H1 (cell line): ENCODE results near the gene DCTD. TPM values are rescaled to one million over a fixed set of nuclear protein-coding genes. Genes with fewer than 3 reads are reported as not detected.

ENCODE experiments used
- CTCF ChIA-PET: fragments of 300-600 bp; sonication (Branson Sonifier 250); formaldehyde crosslinking; loops from one replicate; lab custom pipeline; 2021; ENCODE audit not compliant: partially characterized antibody; lab: Charles Lee
- POLR2A ChIA-PET: fragments of 300-600 bp; sonication (Branson Sonifier 250); formaldehyde crosslinking; loops from one replicate; lab custom pipeline; 2021; ENCODE audit warnings: inconsistent platforms; ENCODE audit not compliant: partially characterized antibody; lab: Charles Lee
- DNase-seq, 2 experiments: peaks; one replicate each; pipeline versions ENCODE4 v3.0.0 to v3.0.0-alpha.2; 2010 to 2022; ENCODE audit warnings: low spot score in 2 of 2, low read depth in 1 of 2, mixed read lengths in 1 of 2
- FAIRE-seq: peaks from 2 replicates; lab custom pipeline; 2011; peaks lifted over from hg19 to GRCh38; lab: Jason Lieb, UNC
- H2AFZ ChIP-seq: 2 replicates; pipeline ENCODE4 v1.8.1; 2012; ENCODE audit warnings: low read length, inconsistent platforms
- H2AK5ac ChIP-seq: 2 replicates; pipeline ENCODE4 v1.6.1; 2013; ENCODE audit warnings: low read depth, low read length
- H2BK120ac ChIP-seq: replicated peaks from 2 replicates; pipeline ENCODE3; 2013; ENCODE audit warnings: low read depth, low read length, inconsistent platforms
- H2BK12ac ChIP-seq: 2 replicates; pipeline ENCODE4 v1.6.1; 2013; ENCODE audit warnings: low read depth, low read length
- H2BK15ac ChIP-seq: 2 replicates; pipeline ENCODE4 v1.6.1; 2013; ENCODE audit warnings: low read length
- H2BK20ac ChIP-seq: 2 replicates; pipeline ENCODE4 v1.6.1; 2013; ENCODE audit warnings: low read length
- H2BK5ac ChIP-seq: 2 replicates; pipeline ENCODE4 v1.6.1; 2013; ENCODE audit warnings: low read depth, low read length
- H3K14ac ChIP-seq: 2 replicates; pipeline ENCODE4 v1.6.1; 2013; ENCODE audit warnings: inconsistent platforms; ENCODE audit not compliant: insufficient read length
- H3K18ac ChIP-seq: 2 replicates; pipeline ENCODE4 v1.6.1; 2013; ENCODE audit warnings: low read length; ENCODE audit errors: extremely low read depth
- H3K23ac ChIP-seq: 2 replicates; pipeline ENCODE4 v1.6.1; 2013; ENCODE audit warnings: inconsistent platforms; ENCODE audit not compliant: insufficient read length
- H3K23me2 ChIP-seq: 2 replicates; pipeline ENCODE4 v1.6.1; 2013; ENCODE audit warnings: low read depth, low read length
- H3K27ac ChIP-seq: 2 replicates; pipeline ENCODE4 v1.6.1; 2011; ENCODE audit warnings: low read depth, low read length, inconsistent platforms
- H3K27me3 ChIP-seq, 4 experiments: replicated peaks in 1 of 4; 1 replicate in 1 of 4; 2 replicates in 3 of 4; pipeline versions ENCODE4 v1.6.1 to v1.8.1; 2011 to 2013; ENCODE audit warnings: low read length in 3 of 4, mild to moderate bottlenecking in 3 of 4, inconsistent platforms in 2 of 4, mixed read lengths in 2 of 4, moderate library complexity in 1 of 4; ENCODE audit not compliant: control insufficient read depth in 3 of 4, insufficient read depth in 3 of 4; ENCODE audit errors: extremely low read depth in 1 of 4
- H3K36me3 ChIP-seq, 4 experiments: 2 replicates each; pipeline versions ENCODE4 v1.6.1 to v1.8.1; 2011 to 2013; ENCODE audit warnings: mild to moderate bottlenecking in 4 of 4, low read length in 3 of 4, moderate library complexity in 2 of 4, control low read depth in 1 of 4, inconsistent platforms in 1 of 4; ENCODE audit not compliant: insufficient read depth in 4 of 4, control insufficient read depth in 2 of 4
- H3K4ac ChIP-seq: replicated peaks from 2 replicates; pipeline ENCODE3; 2013; ENCODE audit warnings: low read length, low read depth, mixed read lengths, inconsistent platforms; ENCODE audit not compliant: insufficient read length
- H3K4me1 ChIP-seq, 4 experiments: replicated peaks in 1 of 4; 1 replicate in 1 of 4; 2 replicates in 3 of 4; pipeline versions ENCODE4 v1.6.1 to v1.8.1; 2011 to 2013; ENCODE audit warnings: low read length in 3 of 4, inconsistent platforms in 2 of 4, mixed read lengths in 1 of 4; ENCODE audit not compliant: insufficient read depth in 4 of 4, control insufficient read depth in 3 of 4
- H3K4me2 ChIP-seq, 2 experiments: 2 replicates each; pipeline versions ENCODE4 v1.6.1 to v1.8.1; 2011 to 2013; ENCODE audit warnings: low read depth in 2 of 2, low read length in 2 of 2, control low read depth in 1 of 2, inconsistent platforms in 1 of 2, mild to moderate bottlenecking in 1 of 2; ENCODE audit not compliant: insufficient read depth in 1 of 2
- H3K4me3 ChIP-seq, 4 experiments: fragments of 200-600, 300-600 bp in 1 of 4; sonication (generic), shearing (Covaris generic), sonication (Bioruptor Twin) in 1 of 4; 2 replicates each; pipeline versions ENCODE4 v1.5.1 to v1.8.1; 2011 to 2016; ENCODE audit warnings: low read length in 4 of 4, low read depth in 3 of 4, control low read depth in 2 of 4, inconsistent platforms in 2 of 4, mild to moderate bottlenecking in 2 of 4, mixed read lengths in 1 of 4, moderate library complexity in 1 of 4; ENCODE audit not compliant: insufficient read depth in 2 of 4; ENCODE audit errors: extremely low read depth in 1 of 4
- H3K56ac ChIP-seq: replicated peaks from 2 replicates; pipeline ENCODE3; 2013; ENCODE audit warnings: low read depth, mild to moderate bottlenecking, mixed read lengths, low read length, inconsistent platforms; ENCODE audit not compliant: insufficient read length
- H3K79me1 ChIP-seq: 2 replicates; pipeline ENCODE4 v1.6.1; 2013; ENCODE audit warnings: low read depth, low read length, control low read depth
- H3K79me2 ChIP-seq, 2 experiments: 2 replicates each; pipeline versions ENCODE4 v1.6.1 to v1.8.1; 2012 to 2013; ENCODE audit warnings: low read length in 2 of 2, mild to moderate bottlenecking in 2 of 2, inconsistent platforms in 1 of 2; ENCODE audit not compliant: insufficient read depth in 2 of 2, control insufficient read depth in 1 of 2
- H3K9ac ChIP-seq, 4 experiments: replicated peaks in 1 of 4; 1 replicate in 1 of 4; 2 replicates in 3 of 4; pipeline versions ENCODE4 v1.6.1 to v1.8.1; 2011 to 2013; ENCODE audit warnings: low read depth in 3 of 4, low read length in 3 of 4, control low read depth in 2 of 4, mild to moderate bottlenecking in 2 of 4, moderate library complexity in 2 of 4, inconsistent platforms in 1 of 4; ENCODE audit errors: extremely low read depth in 1 of 4
- H3K9me3 ChIP-seq, 2 experiments: 2 replicates each; pipeline versions ENCODE4 v1.6.1 to v1.8.1; 2012 to 2013; ENCODE audit warnings: mild to moderate bottlenecking in 2 of 2, moderate library complexity in 2 of 2, control low read depth in 1 of 2, inconsistent platforms in 1 of 2, low read depth in 1 of 2, low read length in 1 of 2, mixed read lengths in 1 of 2; ENCODE audit not compliant: insufficient read depth in 2 of 2
- H4K20me1 ChIP-seq, 2 experiments: replicated peaks in 1 of 2; 2 replicates each; pipeline versions ENCODE3 to v1.8.1; 2011 to 2013; ENCODE audit warnings: inconsistent platforms in 2 of 2, low read length in 2 of 2, mild to moderate bottlenecking in 1 of 2; ENCODE audit not compliant: insufficient read depth in 2 of 2, control insufficient read depth in 1 of 2
- H4K5ac ChIP-seq: 2 replicates; pipeline ENCODE4 v1.6.1; 2013; ENCODE audit warnings: low read length, low read depth, mixed read lengths, inconsistent platforms; ENCODE audit not compliant: insufficient read length
- H4K8ac ChIP-seq: 2 replicates; pipeline ENCODE4 v1.8.0; 2013; ENCODE audit warnings: mild to moderate bottlenecking, moderate library complexity, low read length, inconsistent platforms; ENCODE audit not compliant: insufficient read depth; ENCODE audit errors: extremely low read depth
- H4K91ac ChIP-seq: replicated peaks from 2 replicates; pipeline ENCODE3; 2013; ENCODE audit warnings: low read length, mixed read lengths, inconsistent platforms; ENCODE audit not compliant: insufficient read length
- BACH1 ChIP-seq: IDR thresholded peaks from 2 replicates; pipeline ENCODE4 v1.6.1; 2012; ENCODE audit warnings: low read length, improper control_type of control experiment
- BCL11A ChIP-seq, 2 experiments: IDR thresholded peaks; one replicate each; pipeline ENCODE4 v1.6.1; 2011; ENCODE audit warnings: low read depth in 2 of 2, low read length in 2 of 2, mild to moderate bottlenecking in 2 of 2
- CBX8 ChIP-seq: fragments of 300-800, 300-1000 bp; sonication (generic); IDR thresholded peaks from 2 replicates; pipeline ENCODE4 v1.7.1; 2016; ENCODE audit warnings: low read depth, low read length, borderline replicate concordance
- FOSL1 ChIP-seq: IDR thresholded peaks from 2 replicates; pipeline ENCODE4 v1.6.1; 2011; ENCODE audit warnings: mild to moderate bottlenecking, low read depth, low read length, moderate library complexity; ENCODE audit not compliant: insufficient read depth
- JUND ChIP-seq: IDR thresholded peaks from 2 replicates; pipeline ENCODE4 v1.6.1; 2011; ENCODE audit warnings: mild to moderate bottlenecking, improper control_type of control experiment, low read length
- KDM4A ChIP-seq: IDR thresholded peaks from one replicate; pipeline ENCODE4 v1.7.1; 2012; ENCODE audit warnings: low read depth, mild to moderate bottlenecking, moderate library complexity, low read length, inconsistent platforms; ENCODE audit not compliant: severe bottlenecking
- KDM5A ChIP-seq: fragments of 200-600 bp; IDR thresholded peaks from 2 replicates; pipeline ENCODE4 v1.7.1; 2012; ENCODE audit warnings: mild to moderate bottlenecking, low read length, inconsistent platforms, mixed read lengths
- POU5F1 ChIP-seq: IDR thresholded peaks from 2 replicates; pipeline ENCODE4 v1.6.1; 2011; ENCODE audit warnings: low read depth, mild to moderate bottlenecking, low read length, moderate library complexity
- SIRT6 ChIP-seq: IDR thresholded peaks from one replicate; pipeline ENCODE4 v1.7.1; 2012; ENCODE audit warnings: low read length, inconsistent platforms
- TCF12 ChIP-seq: IDR thresholded peaks from 2 replicates; pipeline ENCODE4 v1.6.1; 2011; ENCODE audit warnings: low read depth, mild to moderate bottlenecking, low read length
- WGBS, 2 experiments: shearing (Covaris generic) in 1 of 2; methylation state at CpG; one replicate each; pipeline versions ENCODE4 v1.1.6 to v1.1.7; 2013 to 2015; ENCODE audit warnings: low lambda C conversion rate in 2 of 2, mixed read lengths in 2 of 2, inconsistent platforms in 1 of 2, low coverage in 1 of 2, missing lambda C conversion rate in 1 of 2; ENCODE audit not compliant: insufficient replicate concordance in 2 of 2, insufficient coverage in 1 of 2, insufficient read length in 1 of 2; ENCODE audit errors: extremely low coverage in 1 of 2, missing lambda C conversion rate in 1 of 2; 5-methylcytosine and 5-hydroxymethylcytosine counted together
- polyA plus RNA-seq, 7 experiments: library from polyadenylated mRNA; depleted of rRNA in 3 of 7; stranded (reverse) in 5 of 7; unstranded in 2 of 7; fragments of >200 nt in 5 of 7; fragments of 200-250 nt in 2 of 7; gene quantifications; 1 replicate in 5 of 7; 2 replicates in 1 of 7; 4 replicates in 1 of 7; pipeline versions ENCODE4 v1.2.1 to v1.2.3, GENCODE V29; 2011 to 2013; ENCODE audit warnings: missing spikeins in 2 of 7, mixed read lengths in 2 of 7
- total RNA-seq: library from RNA; stranded (reverse); fragmentation: NEBNext Ultra II Directional; extraction: Animal tissue kit (Norgen Biotek cat#: 25700); gene quantifications from 2 replicates; pipeline ENCODE4 v1.2.1, GENCODE V29; 2021
- TF ChIP-seq, protein P1 (sequence below), 3 experiments: IDR thresholded peaks; 1 replicate in 2 of 3; 2 replicates in 1 of 3; pipeline versions ENCODE4 v1.5.1 to v1.6.1; 2011; ENCODE audit warnings: low read length in 3 of 3, mild to moderate bottlenecking in 3 of 3, inconsistent platforms in 2 of 3, low read depth in 1 of 3, moderate library complexity in 1 of 3; ENCODE audit not compliant: insufficient read depth in 1 of 3; ENCODE audit errors: control extremely low read depth in 1 of 3

DCTD gene
- total and polyA plus RNA-seq, 2 of the 8 experiments (the other 6 are each of a cell fraction or from before 2014, with no cell fraction given), result 60.2 to 69.5 TPM

DNA sequence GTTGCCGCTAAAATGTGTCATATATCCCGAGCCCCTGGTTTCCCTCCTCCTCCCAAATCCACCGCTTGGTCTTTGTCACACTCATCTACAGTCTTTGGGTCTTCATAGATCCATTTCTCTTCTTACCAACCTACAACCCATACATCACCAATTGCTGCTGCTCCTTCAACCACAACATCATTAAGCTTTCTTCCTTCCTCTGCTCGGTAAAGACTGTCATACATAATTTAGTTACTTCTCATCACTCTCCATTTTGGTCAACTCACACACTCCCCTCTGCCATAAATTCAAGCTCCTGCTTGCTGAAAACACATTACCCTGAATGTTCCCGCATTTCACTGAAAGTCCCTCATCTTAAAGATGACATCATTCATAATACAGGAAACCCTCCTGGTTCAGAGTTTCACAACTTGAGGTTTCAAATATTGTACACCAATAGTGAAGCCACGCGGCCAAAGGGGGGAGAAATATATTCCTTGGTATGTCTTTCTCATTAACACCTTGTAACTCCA lies 1.7 kb upstream of the DCTD start:
- no peak overlapping the region for H4K5ac ChIP-seq
- no peak overlapping the region for H3K27ac ChIP-seq
- 0 out of 4 replicates have a peak, but pooled peaks cover 0 to 2% of the 10 kb centered on the region in 2 experiments for H3K79me2 ChIP-seq
- no peak overlapping the region for H3K18ac ChIP-seq
- no peaks in the 10 kb centered on the region for H3K79me1 ChIP-seq
- no peaks in the 10 kb centered on the region for H3K9me3 ChIP-seq
- no peak overlapping the region for H4K8ac ChIP-seq
- no peak overlapping the region for H3K9ac ChIP-seq
- H2BK20ac ChIP-seq, result no peak overlapping the region
- no peak overlapping the region for H2AFZ ChIP-seq
- ChIA-PET POLR2A (interaction anchor here (0.6 kb wide), 1 partner anchor 583 kb away, joined by 3 read pairs; no protein-coding TSS in a partner anchor), CTCF (interaction anchor here (0.9 to 1.6 kb wide), 7 partner anchors 9 to 491 kb away, joined by 3 to 8 read pairs (median 4); no protein-coding TSS in a partner anchor)
- H3K4me2 ChIP-seq, result no peak overlapping the region; a peak in 1 of 4 replicates
- H3K56ac ChIP-seq, result no peak overlapping the region
- peaks cover 2 to 7% (median 4%) of the 10 kb centered on the region in 4 experiments; a peak in 6 of 7 replicates for H3K4me1 ChIP-seq
- no peak overlapping the region for H3K23ac ChIP-seq
- peaks cover 3 to 12% (median 11%) of the 10 kb centered on the region in 4 experiments; a peak in 7 of 8 replicates for H3K36me3 ChIP-seq
- peaks cover 0 to 3% (median 0%) of the 10 kb centered on the region in 4 experiments; a peak in 3 of 7 replicates for H3K27me3 ChIP-seq
- no peak overlapping the region for H2BK120ac ChIP-seq
- no peak overlapping the region for H2AK5ac ChIP-seq
- H4K20me1 ChIP-seq, result no peaks in the 10 kb centered on the region
- H3K4me3 ChIP-seq, result no peak overlapping the region
- H4K91ac ChIP-seq, result no peak overlapping the region
- H2BK5ac ChIP-seq, result no peak overlapping the region
- H3K23me2 ChIP-seq, result peaks cover 4% of the 10 kb centered on the region; the same call in 1 of the 2 replicates
- FAIRE-seq (no peak), DNase-seq (no peak)
- H2BK15ac ChIP-seq, result no peak overlapping the region
- H3K4ac ChIP-seq, result no peak overlapping the region
- WGBS, 2 experiments, result 92% methylated on average over 7 of the region's 7 CpGs; no CpG with 5 or more reads in 1 of the 2 experiments
- H2BK12ac ChIP-seq, result no peak overlapping the region
- no peak overlapping the region for H3K14ac ChIP-seq
- TF ChIP-seq JUND (no peak), SIRT6 (no peak), CBX8 (no peak), BCL11A (IDR thresholded peaks at IDR 0.05; ENCODE audit: low read depth in 2 of 2, low read length in 2 of 2) (no peak), POU5F1 (no peak), KDM5A (no peak), FOSL1 (no peak), KDM4A (no peak), BACH1 (no peak), TCF12 (no peak)
- TF ChIP-seq, protein P1, sequence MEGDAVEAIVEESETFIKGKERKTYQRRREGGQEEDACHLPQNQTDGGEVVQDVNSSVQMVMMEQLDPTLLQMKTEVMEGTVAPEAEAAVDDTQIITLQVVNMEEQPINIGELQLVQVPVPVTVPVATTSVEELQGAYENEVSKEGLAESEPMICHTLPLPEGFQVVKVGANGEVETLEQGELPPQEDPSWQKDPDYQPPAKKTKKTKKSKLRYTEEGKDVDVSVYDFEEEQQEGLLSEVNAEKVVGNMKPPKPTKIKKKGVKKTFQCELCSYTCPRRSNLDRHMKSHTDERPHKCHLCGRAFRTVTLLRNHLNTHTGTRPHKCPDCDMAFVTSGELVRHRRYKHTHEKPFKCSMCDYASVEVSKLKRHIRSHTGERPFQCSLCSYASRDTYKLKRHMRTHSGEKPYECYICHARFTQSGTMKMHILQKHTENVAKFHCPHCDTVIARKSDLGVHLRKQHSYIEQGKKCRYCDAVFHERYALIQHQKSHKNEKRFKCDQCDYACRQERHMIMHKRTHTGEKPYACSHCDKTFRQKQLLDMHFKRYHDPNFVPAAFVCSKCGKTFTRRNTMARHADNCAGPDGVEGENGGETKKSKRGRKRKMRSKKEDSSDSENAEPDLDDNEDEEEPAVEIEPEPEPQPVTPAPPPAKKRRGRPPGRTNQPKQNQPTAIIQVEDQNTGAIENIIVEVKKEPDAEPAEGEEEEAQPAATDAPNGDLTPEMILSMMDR (IDR thresholded peaks at IDR 0.05; ENCODE audit: control extremely low read depth in 1 of 3, insufficient read depth in 1 of 3, low read depth in 1 of 3, low read length in 3 of 3), result no peak
